Hematopoietic multipotent progenitor cell treated with erythropoietin and hydrocortisone succinate and interleukin-3 and kit ligand, for 6 days (in vitro differentiated cells): ENCODE measurements around the gene AHI1.
"Not testable (repeated sequence)": the region's sequence is repeated elsewhere in the genome, so short reads cannot be mapped to it uniquely, and the experiment has no call there.

Experiments used
- DNase-seq: peaks from one replicate; pipeline ENCODE4 v3.0.0-alpha.2; 2015

Gene AHI1

GRCh38 chr6:135254471-135254870 lies 243.1 kb downstream of the AHI1 start:
- peak; percentile 42 for DNase-seq

DNA sequence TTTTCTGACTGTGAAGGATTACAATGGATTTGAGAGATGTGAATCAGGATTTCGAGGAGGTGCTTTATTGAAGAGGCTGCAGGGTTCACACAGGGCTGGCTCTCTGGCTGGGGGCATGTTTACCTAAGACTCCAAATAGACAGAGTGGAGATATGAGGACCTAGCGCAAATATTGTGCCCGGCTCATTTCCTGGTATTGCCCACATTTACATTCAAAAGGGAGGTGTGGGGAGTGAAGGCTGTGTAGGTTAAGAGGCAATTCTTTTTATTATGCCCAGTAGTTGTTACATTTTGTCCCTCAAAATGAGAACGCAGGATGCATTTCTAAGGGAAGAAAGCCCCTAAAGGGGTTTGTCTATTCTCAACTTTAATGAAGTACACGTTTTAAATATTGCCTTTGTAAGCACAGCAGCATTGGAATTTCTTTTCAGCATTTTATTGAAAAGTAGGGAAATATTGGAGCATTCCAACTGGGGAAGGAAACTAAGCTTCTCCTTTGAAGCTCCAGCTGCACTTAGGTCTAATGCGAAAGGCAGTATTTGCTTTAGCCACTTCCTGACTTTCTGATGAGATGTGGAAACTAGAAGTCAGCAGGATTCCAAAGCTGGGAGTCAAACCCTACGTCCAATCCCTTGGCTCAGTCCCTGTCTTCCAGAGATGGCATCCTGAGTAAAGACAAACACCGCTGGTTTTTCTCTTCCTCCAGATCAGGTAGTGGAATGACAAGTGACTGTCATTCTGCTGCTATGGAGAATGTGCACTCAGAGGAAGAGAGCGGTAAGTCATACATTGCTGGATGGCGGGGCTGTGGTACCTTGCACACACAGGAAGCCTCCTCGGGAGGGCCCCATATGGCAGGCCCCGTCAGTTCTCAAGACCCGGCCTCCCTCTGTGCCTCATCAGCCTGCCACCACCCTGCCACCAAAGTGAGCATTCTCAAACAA lies 245.8 kb downstream of the AHI1 start:
- DNase-seq, result no peak

GRCh38 chr6:135250751-135251497 lies 246.6 kb downstream of the AHI1 start:
- no peak for DNase-seq

- DNase-seq, result no peak
Measured at GRCh38 chr6:135250234-135250633, 247.3 kb downstream of the AHI1 start.

- not testable (repeated sequence) for DNase-seq
Measured at GRCh38 chr6:135246412-135247012, 251.0 kb downstream of the AHI1 start.

- no peak for DNase-seq
Measured at GRCh38 chr6:135244805-135245204, 252.7 kb downstream of the AHI1 start.

- DNase-seq, result no peak
Measured at GRCh38 chr6:135243871-135244796, 253.4 kb downstream of the AHI1 start.

- DNase-seq, result no peak
Measured at GRCh38 chr6:135240711-135241110, 256.8 kb downstream of the AHI1 start.

- DNase-seq, result no peak
Measured at GRCh38 chr6:135236732-135237131, 260.8 kb downstream of the AHI1 start.

DNA sequence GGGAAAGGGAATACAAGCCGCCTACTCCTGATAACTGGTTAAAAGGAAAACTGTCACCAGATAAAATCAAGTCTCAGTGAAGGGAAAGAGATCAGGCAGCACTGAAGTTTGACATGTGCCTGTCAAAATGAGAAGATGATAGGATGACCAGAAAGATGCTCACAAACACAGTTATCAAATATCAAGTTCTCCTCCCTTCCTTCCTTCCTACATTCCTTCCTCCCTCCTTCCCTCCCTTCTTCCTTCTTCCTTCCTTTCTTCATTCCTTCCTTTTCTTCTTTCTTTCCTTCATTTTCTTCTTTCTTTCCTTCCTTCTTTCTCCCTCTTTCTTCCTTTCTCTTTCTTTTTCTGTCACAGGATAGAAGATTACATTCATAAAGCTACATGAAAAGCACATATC lies 261.2 kb downstream of the AHI1 start:
- no peak for DNase-seq

- no peak for DNase-seq
Measured at GRCh38 chr6:135235716-135236115, 261.8 kb downstream of the AHI1 start.

GRCh38 chr6:135234492-135234780 lies 263.1 kb downstream of the AHI1 start:
- no peak for DNase-seq

- no peak for DNase-seq
Measured at GRCh38 chr6:135233686-135234491, 263.7 kb downstream of the AHI1 start.
